ENCODE measurements around the gene PNPLA6. TPM values are rescaled to one million over a fixed set of nuclear protein-coding genes. Genes with fewer than 3 reads are reported as not detected.

PNPLA6 gene
- total and polyA plus RNA-seq, 2 of the 13 experiments (the other 11 are each of a cell fraction or from before 2014, with no cell fraction given) = 24.9 to 28.2 TPM

GRCh38 chr19:7535047-7535997 lies at the start of gene PNPLA6 (continued):
- peak; percentile 65; the same call in 1 of the 2 replicates for TF ChIP-seq THAP9 (CRISPR knock-in tag; IDR thresholded peaks at IDR 0.05; ENCODE audit: borderline replicate concordance)
- TF ChIP-seq, protein P1, sequence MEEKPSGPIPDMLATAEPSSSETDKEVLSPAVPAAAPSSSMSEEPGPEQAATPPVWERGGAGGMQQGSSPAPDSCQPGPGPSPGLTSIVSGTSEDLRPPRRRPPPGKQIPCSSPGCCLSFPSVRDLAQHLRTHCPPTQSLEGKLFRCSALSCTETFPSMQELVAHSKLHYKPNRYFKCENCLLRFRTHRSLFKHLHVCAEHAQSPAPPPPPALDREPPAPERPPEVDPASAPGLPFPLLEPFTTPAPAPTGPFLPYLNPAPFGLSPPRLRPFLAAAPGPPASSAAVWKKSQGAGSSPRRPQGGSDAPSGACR (CRISPR knock-in tag; IDR thresholded peaks at IDR 0.05) = no peak
- TF ChIP-seq SP1 (IDR thresholded peaks at IDR 0.05) = no peak
- peak; percentile 66 for TF ChIP-seq SP1 (CRISPR knock-in tag; IDR thresholded peaks at IDR 0.05)
- TF ChIP-seq ATAD3A (CRISPR knock-in tag; IDR thresholded peaks at IDR 0.05) = no peak
- TF ChIP-seq FOXA1 (IDR thresholded peaks at IDR 0.05) = no peak
- no peak for TF ChIP-seq FOXA1 (CRISPR knock-in tag; IDR thresholded peaks at IDR 0.05)
- TF ChIP-seq MBNL3 (CRISPR knock-in tag; conservative IDR thresholded peaks at IDR 0.05) = no peak
- TF ChIP-seq, protein P2, sequence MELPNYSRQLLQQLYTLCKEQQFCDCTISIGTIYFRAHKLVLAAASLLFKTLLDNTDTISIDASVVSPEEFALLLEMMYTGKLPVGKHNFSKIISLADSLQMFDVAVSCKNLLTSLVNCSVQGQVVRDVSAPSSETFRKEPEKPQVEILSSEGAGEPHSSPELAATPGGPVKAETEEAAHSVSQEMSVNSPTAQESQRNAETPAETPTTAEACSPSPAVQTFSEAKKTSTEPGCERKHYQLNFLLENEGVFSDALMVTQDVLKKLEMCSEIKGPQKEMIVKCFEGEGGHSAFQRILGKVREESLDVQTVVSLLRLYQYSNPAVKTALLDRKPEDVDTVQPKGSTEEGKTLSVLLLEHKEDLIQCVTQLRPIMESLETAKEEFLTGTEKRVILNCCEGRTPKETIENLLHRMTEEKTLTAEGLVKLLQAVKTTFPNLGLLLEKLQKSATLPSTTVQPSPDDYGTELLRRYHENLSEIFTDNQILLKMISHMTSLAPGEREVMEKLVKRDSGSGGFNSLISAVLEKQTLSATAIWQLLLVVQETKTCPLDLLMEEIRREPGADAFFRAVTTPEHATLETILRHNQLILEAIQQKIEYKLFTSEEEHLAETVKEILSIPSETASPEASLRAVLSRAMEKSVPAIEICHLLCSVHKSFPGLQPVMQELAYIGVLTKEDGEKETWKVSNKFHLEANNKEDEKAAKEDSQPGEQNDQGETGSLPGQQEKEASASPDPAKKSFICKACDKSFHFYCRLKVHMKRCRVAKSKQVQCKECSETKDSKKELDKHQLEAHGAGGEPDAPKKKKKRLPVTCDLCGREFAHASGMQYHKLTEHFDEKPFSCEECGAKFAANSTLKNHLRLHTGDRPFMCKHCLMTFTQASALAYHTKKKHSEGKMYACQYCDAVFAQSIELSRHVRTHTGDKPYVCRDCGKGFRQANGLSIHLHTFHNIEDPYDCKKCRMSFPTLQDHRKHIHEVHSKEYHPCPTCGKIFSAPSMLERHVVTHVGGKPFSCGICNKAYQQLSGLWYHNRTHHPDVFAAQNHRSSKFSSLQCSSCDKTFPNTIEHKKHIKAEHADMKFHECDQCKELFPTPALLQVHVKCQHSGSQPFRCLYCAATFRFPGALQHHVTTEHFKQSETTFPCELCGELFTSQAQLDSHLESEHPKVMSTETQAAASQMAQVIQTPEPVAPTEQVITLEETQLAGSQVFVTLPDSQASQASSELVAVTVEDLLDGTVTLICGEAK (IDR thresholded peaks at IDR 0.05) = no peak
- TF ChIP-seq, protein P2 (CRISPR knock-in tag; IDR thresholded peaks at IDR 0.05) = no peak; the same call in 1 of the 2 replicates
- no peak for TF ChIP-seq ZBTB3 (CRISPR knock-in tag; IDR thresholded peaks at IDR 0.05; ENCODE audit: borderline replicate concordance, low read depth)
- peak; percentile 86 for TF ChIP-seq SUZ12 (IDR thresholded peaks at IDR 0.05; ENCODE audit: low read depth, low read length)
- no peak for TF ChIP-seq IRF1 (CRISPR knock-in tag; IDR thresholded peaks at IDR 0.05; ENCODE audit: low read depth)
- peak; percentile 56 for TF ChIP-seq MTA1 (CRISPR knock-in tag; IDR thresholded peaks at IDR 0.05; ENCODE audit: borderline replicate concordance)
- peak; percentile 100 for TF ChIP-seq THAP11 (CRISPR knock-in tag; IDR thresholded peaks at IDR 0.05)
- peak; percentile 60 for TF ChIP-seq GABPA (IDR thresholded peaks at IDR 0.05; ENCODE audit: low read depth, low read length)
- TF ChIP-seq GABPA (CRISPR knock-in tag; IDR thresholded peaks at IDR 0.05; ENCODE audit: low read depth) = peak; percentile 87

Measured in HepG2 (cell line).